T-helper 17 cell (primary cell): Measurements from ENCODE around the gene UXS1. TPM values are rescaled to one million over a fixed set of nuclear protein-coding genes. Genes with fewer than 3 reads are reported as not detected.
A peak's percentile ranks its signal among the peaks of the same experiment; 100 is the strongest.
"Not testable (repeated sequence)": the region's sequence is repeated elsewhere in the genome, so short reads cannot be mapped to it uniquely, and the experiment has no call there.

Source experiments
- ATAC-seq: fragments of 150-1000 bp; cut with Tn5 transposase; 2 replicates; pipeline ENCODE4 v1.10.0; 2021; ENCODE audit warnings: mild to moderate bottlenecking, moderate library complexity
- DNase-seq, 3 donors: peaks; one replicate each; pipeline versions ENCODE4 v3.0.0 to v3.0.0-alpha.2; 2020 to 2021
- H3K9me3 ChIP-seq: one replicate; pipeline ENCODE4 v1.7.0; 2013; ENCODE audit warnings: low read length, mild to moderate bottlenecking; ENCODE audit not compliant: control insufficient read depth, poor library complexity, severe bottlenecking
- H3K27ac Mint-ChIP-seq: one replicate; pipeline ENCODE4 v1.8.0; 2022; ENCODE audit warnings: mild to moderate bottlenecking, moderate library complexity, mixed read lengths
- H3K27me3 Mint-ChIP-seq: one replicate; pipeline ENCODE4 v1.8.0; 2022; ENCODE audit warnings: mixed read lengths
- H3K36me3 Mint-ChIP-seq: one replicate; pipeline ENCODE4 v1.8.0; 2022; ENCODE audit warnings: low read depth, mixed read lengths
- H3K4me1 Mint-ChIP-seq: one replicate; pipeline ENCODE4 v1.8.0; 2022; ENCODE audit warnings: mild to moderate bottlenecking, mixed read lengths
- H3K4me3 Mint-ChIP-seq: one replicate; pipeline ENCODE4 v1.8.0; 2022; ENCODE audit warnings: mild to moderate bottlenecking, moderate library complexity, mixed read lengths
- total RNA-seq, 4 donors: library from RNA in 2 of 4; stranded (reverse) in 2 of 4; gene quantifications; one replicate each; pipeline ENCODE4 v1.2.3 and lab custom pipeline; 2022 to 2026

UXS1 gene
- total RNA-seq, 2 donors from 2014 or later: 96.4 to 106 TPM

GRCh38 chr2:106147159-106147558 is 46.9 kb downstream of the UXS1 start:
- Mint-ChIP-seq H3K27me3 (no peaks in the 10 kb centered on the region), H3K27ac (peak overlapping the region; percentile 100), H3K4me3 (no peak overlapping the region), H3K4me1 (peaks cover 49% of the 10 kb centered on the region), H3K36me3 (peaks cover 19% of the 10 kb centered on the region)
- H3K9me3 ChIP-seq: no peaks in the 10 kb centered on the region
- no peak for DNase-seq
- no peak for ATAC-seq

- peaks cover 57% of the 10 kb centered on the region for H3K4me1 Mint-ChIP-seq
- H3K4me3 Mint-ChIP-seq: peak overlapping the region; percentile 84
- no peaks in the 10 kb centered on the region for H3K27me3 Mint-ChIP-seq
- peaks cover 22% of the 10 kb centered on the region for H3K36me3 Mint-ChIP-seq
- no peaks in the 10 kb centered on the region for H3K9me3 ChIP-seq
- peak overlapping the region; percentile 100 for H3K27ac Mint-ChIP-seq
- DNase-seq: peak; percentile 27 to 60 (median 56)
- peak; percentile 92 for ATAC-seq
Observed at GRCh38 chr2:106144621-106145331, 49.3 kb downstream of the UXS1 start.

DNA sequence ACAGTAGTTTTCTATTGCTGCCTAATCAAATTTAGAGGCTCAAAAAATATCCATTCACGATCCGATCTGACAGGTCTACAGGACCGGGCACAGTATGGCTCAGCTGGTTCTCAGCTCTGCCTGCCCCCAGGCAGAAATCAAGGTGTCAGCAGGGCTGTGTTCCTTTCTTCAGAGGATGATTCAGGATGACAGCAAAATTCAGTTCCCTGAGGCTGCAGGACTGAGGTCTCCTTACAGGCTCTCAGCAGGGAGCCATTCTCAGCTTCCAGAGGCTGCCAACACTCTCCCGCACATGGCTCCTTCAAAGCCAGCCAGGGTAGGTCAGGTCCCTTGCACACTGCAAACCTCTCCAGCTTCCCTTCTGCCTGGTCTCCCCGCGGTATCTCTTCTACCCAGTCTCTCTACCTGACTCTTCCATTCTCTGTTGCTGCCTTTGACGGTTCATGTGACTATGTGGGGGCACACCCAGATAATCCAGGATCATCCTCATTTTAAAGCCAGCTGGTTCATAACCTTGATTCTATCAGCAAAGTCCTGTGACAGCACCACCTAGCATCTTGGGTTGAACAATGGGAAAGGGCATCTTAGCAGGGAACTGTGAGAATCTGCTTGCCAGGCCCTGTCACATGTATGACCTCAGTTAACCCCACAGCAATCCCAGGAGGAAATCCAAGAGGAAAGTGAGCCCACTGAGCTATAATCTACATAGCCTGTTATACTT is 50.4 kb downstream of the UXS1 start:
- no peak for ATAC-seq
- Mint-ChIP-seq H3K4me1 (peaks cover 62% of the 10 kb centered on the region), H3K27ac (peak overlapping the region; percentile 100), H3K36me3 (peaks cover 21% of the 10 kb centered on the region), H3K27me3 (no peaks in the 10 kb centered on the region), H3K4me3 (no peak overlapping the region)
- no peaks in the 10 kb centered on the region for H3K9me3 ChIP-seq
- DNase-seq: no peak

GRCh38 chr2:106142683-106143082 is 51.4 kb downstream of the UXS1 start:
- Mint-ChIP-seq H3K4me1 (peaks cover 67% of the 10 kb centered on the region), H3K27me3 (no peaks in the 10 kb centered on the region), H3K4me3 (peak overlapping the region; percentile 75), H3K27ac (peak overlapping the region; percentile 100), H3K36me3 (peaks cover 25% of the 10 kb centered on the region)
- no peak for ATAC-seq
- no peaks in the 10 kb centered on the region for H3K9me3 ChIP-seq
- DNase-seq: no peak

- H3K4me1 Mint-ChIP-seq: peaks cover 60% of the 10 kb centered on the region
- H3K4me3 Mint-ChIP-seq: peak overlapping the region; percentile 56
- no peaks in the 10 kb centered on the region for H3K9me3 ChIP-seq
- DNase-seq: no peak
- no peak for ATAC-seq
- no peaks in the 10 kb centered on the region for H3K27me3 Mint-ChIP-seq
- peak overlapping the region; percentile 100 for H3K27ac Mint-ChIP-seq
- peaks cover 25% of the 10 kb centered on the region for H3K36me3 Mint-ChIP-seq
Observed at GRCh38 chr2:106140913-106141312, 53.2 kb downstream of the UXS1 start.

DNA sequence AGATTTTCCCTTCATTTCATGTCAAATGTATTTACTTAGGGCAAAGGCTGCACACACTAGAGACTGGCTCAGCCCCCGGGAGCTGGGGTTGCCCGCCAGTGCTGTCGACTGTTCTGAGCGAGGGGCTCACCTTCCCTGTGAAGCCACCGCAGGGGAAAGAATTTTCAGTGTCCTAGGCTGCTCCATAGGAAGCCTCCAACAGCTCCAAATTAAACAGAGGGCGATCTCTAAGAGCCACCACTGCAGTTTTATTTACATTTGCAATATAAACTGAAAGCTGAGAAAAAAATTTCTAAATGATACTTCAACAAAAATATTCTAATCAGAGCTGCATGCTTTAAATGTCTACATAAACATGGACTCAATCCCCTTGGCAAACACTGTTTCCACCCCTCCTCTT is 54.0 kb downstream of the UXS1 start:
- Mint-ChIP-seq H3K27ac (peak overlapping the region; percentile 100), H3K36me3 (peaks cover 25% of the 10 kb centered on the region), H3K27me3 (no peaks in the 10 kb centered on the region), H3K4me3 (peak overlapping the region; percentile 94), H3K4me1 (peaks cover 57% of the 10 kb centered on the region)
- no peak for DNase-seq
- H3K9me3 ChIP-seq: no peaks in the 10 kb centered on the region
- no peak for ATAC-seq

- Mint-ChIP-seq H3K4me1 (peaks cover 49% of the 10 kb centered on the region), H3K27me3 (no peaks in the 10 kb centered on the region), H3K36me3 (peaks cover 21% of the 10 kb centered on the region), H3K4me3 (peak overlapping the region; percentile 94), H3K27ac (peak overlapping the region; percentile 100)
- ATAC-seq (peak; percentile 41), DNase-seq (no peak)
- H3K9me3 ChIP-seq: no peaks in the 10 kb centered on the region
Observed at GRCh38 chr2:106139238-106139935, 54.7 kb downstream of the UXS1 start.

GRCh38 chr2:106138543-106139237 is 55.4 kb downstream of the UXS1 start:
- peak; percentile 30 for ATAC-seq
- no peak for DNase-seq
- peak overlapping the region; percentile 94 for H3K4me3 Mint-ChIP-seq
- H3K9me3 ChIP-seq: no peaks in the 10 kb centered on the region
- peaks cover 19% of the 10 kb centered on the region for H3K36me3 Mint-ChIP-seq
- peak overlapping the region; percentile 100 for H3K27ac Mint-ChIP-seq
- H3K4me1 Mint-ChIP-seq: peaks cover 44% of the 10 kb centered on the region
- H3K27me3 Mint-ChIP-seq: no peaks in the 10 kb centered on the region

GRCh38 chr2:106137731-106138521 is 56.2 kb downstream of the UXS1 start:
- no peaks in the 10 kb centered on the region for H3K9me3 ChIP-seq
- Mint-ChIP-seq H3K36me3 (peaks cover 18% of the 10 kb centered on the region), H3K27ac (peak overlapping the region; percentile 100), H3K4me1 (peaks cover 38% of the 10 kb centered on the region), H3K27me3 (no peaks in the 10 kb centered on the region), H3K4me3 (peak overlapping the region; percentile 94)
- DNase-seq: peak in 1 of 3 donors; percentile 20
- ATAC-seq: peak; percentile 72

DNA sequence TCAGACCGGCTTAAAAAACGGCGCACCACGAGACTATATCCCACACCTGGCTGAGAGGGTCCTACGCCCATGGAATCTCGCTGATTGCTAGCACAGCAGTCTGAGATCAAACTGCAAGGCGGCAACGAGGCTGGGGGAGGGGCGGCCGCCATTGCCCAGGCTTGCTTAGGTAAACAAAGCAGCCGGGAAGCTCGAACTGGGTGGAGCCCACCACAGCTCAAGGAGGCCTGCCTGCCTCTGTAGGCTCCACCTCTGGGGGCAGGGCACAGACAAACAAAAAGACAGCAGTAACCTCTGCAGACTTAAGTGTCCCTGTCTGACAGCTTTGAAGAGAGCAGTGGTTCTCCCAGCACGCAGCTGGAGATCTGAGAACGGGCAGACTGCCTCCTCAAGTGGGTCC is 62.9 kb downstream of the UXS1 start:
- not testable (repeated sequence) for H3K27me3 Mint-ChIP-seq, DNase-seq

DNA sequence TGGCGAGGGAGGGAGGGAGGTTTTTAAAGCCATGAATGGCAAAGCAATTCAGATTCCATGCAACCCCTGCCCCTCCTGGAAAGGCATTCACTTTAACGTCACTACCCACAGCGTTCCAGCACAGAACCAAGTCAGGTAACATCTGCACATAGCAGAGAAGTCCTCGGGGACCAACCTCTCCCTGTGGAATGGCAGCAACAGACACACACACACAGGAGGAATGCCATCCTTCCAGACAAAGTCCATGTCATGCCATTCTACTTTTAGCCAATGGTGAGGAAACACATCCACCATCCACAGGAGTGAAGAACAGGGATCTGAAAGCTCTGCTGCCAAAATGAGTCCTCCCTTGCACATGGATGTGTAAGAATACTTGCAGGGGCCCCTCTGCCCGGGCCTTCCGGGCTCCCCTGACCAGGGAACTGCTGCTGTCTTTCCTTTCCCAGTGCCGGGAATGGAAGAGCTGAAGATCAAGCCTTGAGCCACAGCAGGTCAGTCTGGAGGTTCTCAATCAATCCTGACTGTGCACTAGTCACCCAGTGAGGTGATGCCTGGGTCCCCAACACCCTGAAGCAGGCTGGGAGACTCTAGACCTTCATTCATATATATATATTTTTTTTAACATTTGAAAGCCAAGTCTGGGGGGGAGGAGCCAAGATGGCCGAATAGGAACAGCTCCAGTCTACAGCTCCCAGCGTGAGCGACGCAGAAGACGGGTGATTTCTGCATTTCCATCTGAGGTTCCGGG is 63.7 kb downstream of the UXS1 start:
- DNase-seq: no peak
- Mint-ChIP-seq H3K4me3 (no peak overlapping the region), H3K27ac (peak overlapping the region; percentile 34), H3K27me3 (no peaks in the 10 kb centered on the region), H3K4me1 (peaks cover 25% of the 10 kb centered on the region), H3K36me3 (peaks cover 14% of the 10 kb centered on the region)
- no peaks in the 10 kb centered on the region for H3K9me3 ChIP-seq
- ATAC-seq: no peak

More for the DNA sequence above, 62.9 kb downstream of the UXS1 start:
- H3K9me3 ChIP-seq, H3K4me3 Mint-ChIP-seq, ATAC-seq: not testable (repeated sequence)
- Mint-ChIP-seq H3K36me3 (peaks cover 11% of the 10 kb centered on the region), H3K4me1 (peaks cover 22% of the 10 kb centered on the region), H3K27ac (peak overlapping the region; percentile 34)

DNA sequence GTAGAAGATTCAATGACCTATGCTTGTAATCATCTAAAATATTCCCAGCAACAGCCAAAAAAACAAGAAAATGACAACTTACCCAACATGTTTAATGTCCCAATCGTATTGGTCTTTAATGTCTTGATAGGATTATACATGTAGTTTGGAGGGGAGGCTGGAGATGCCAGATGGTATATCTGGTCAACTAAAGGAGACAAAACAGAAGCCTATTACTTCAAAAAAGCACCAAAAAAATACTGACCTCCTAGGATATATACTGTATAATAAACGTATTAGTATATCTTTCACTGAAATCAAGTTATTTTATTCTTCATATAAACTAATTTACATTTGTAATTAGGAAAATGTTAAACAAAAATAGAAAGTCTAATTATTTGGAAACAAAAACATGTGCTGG is 64.5 kb downstream of the UXS1 start:
- no peak for DNase-seq
- no peak overlapping the region for H3K4me3 Mint-ChIP-seq
- H3K27ac Mint-ChIP-seq: peak overlapping the region; percentile 75
- H3K9me3 ChIP-seq: no peaks in the 10 kb centered on the region
- H3K27me3 Mint-ChIP-seq: no peaks in the 10 kb centered on the region
- H3K4me1 Mint-ChIP-seq: peaks cover 29% of the 10 kb centered on the region
- peaks cover 14% of the 10 kb centered on the region for H3K36me3 Mint-ChIP-seq
- ATAC-seq: no peak
